AG04449 (cell line): ENCODE results near the gene HPSE.

Experiments used
- CTCF ChIA-PET: fragments of 350-600 bp; formaldehyde crosslinking; extraction: SDS; loops from one replicate; lab custom pipeline; 2021; ENCODE audit warnings: antibody characterized with exemption; lab: Yijun Ruan, JAX
- POLR2A ChIA-PET: fragments of 400-600, 350-600 bp; formaldehyde crosslinking; extraction: SDS; loops from one replicate; lab custom pipeline; 2020; ENCODE audit warnings: antibody characterized with exemption, inconsistent platforms; lab: Yijun Ruan, JAX
- DNase-seq: peaks from one replicate; pipeline ENCODE4 v3.0.0-alpha.2; 2010; ENCODE audit warnings: low read depth, low spot score
- H3K4me3 ChIP-seq: 2 replicates; pipeline ENCODE4 v1.5.1; 2011; ENCODE audit warnings: low read depth, mild to moderate bottlenecking, control low read depth, low read length
- CTCF ChIP-seq: IDR thresholded peaks from one replicate; pipeline ENCODE4 v1.5.1; 2011; ENCODE audit warnings: mild to moderate bottlenecking, moderate library complexity, low read length, control low read depth, inconsistent platforms; ENCODE audit not compliant: insufficient read depth; ENCODE audit errors: missing control alignments

HPSE gene

GRCh38 chr4:83317671-83318070 is 17.0 kb downstream of the HPSE start:
- CTCF ChIA-PET = interaction anchor here (1.4 kb wide), 1 partner anchor 8 kb away, joined by 3 read pairs; no protein-coding TSS in a partner anchor
- no peak overlapping the region for H3K4me3 ChIP-seq
- no peak for DNase-seq
- TF ChIP-seq CTCF = no peak
- POLR2A ChIA-PET = no interaction called here

- ChIA-PET CTCF (interaction anchor here (1.3 kb wide), 1 partner anchor 16 kb away, joined by 4 read pairs; no protein-coding TSS in a partner anchor), POLR2A (no interaction called here)
- TF ChIP-seq CTCF = no peak
- H3K4me3 ChIP-seq = no peak overlapping the region
- DNase-seq = no peak
Observed at GRCh38 chr4:83316459-83317165, 18.0 kb downstream of the HPSE start.

- ChIA-PET CTCF (interaction anchor here (1.3 kb wide), 1 partner anchor 17 kb away, joined by 4 read pairs; no protein-coding TSS in a partner anchor), POLR2A (no interaction called here)
- DNase-seq = no peak
- TF ChIP-seq CTCF = no peak
- no peak overlapping the region for H3K4me3 ChIP-seq
Observed at GRCh38 chr4:83315341-83315870, 19.2 kb downstream of the HPSE start.

- CTCF ChIA-PET = interaction anchor here (1.0 to 1.2 kb wide), 2 partner anchors 16 to 234 kb away, joined by 3 read pairs; no protein-coding TSS in a partner anchor
- no peak for DNase-seq
- POLR2A ChIA-PET = no interaction called here
- no peak for TF ChIP-seq CTCF
- no peak overlapping the region for H3K4me3 ChIP-seq
Observed at GRCh38 chr4:83308672-83309071, 26.0 kb downstream of the HPSE start.

- TF ChIP-seq CTCF = no peak
- CTCF ChIA-PET = interaction anchor here (1.0 to 1.2 kb wide), 2 partner anchors 16 to 234 kb away, joined by 3 read pairs; no protein-coding TSS in a partner anchor
- POLR2A ChIA-PET = no interaction called here
- no peak for DNase-seq
- no peak overlapping the region for H3K4me3 ChIP-seq
Observed at GRCh38 chr4:83307920-83308319, 26.7 kb downstream of the HPSE start.

- ChIA-PET POLR2A (no interaction called here), CTCF (no interaction called here)
- no peak for DNase-seq
- TF ChIP-seq CTCF = no peak
- no peak overlapping the region for H3K4me3 ChIP-seq
Observed at GRCh38 chr4:83305187-83305586, 29.5 kb downstream of the HPSE start.
